ENCODE measurements around the gene MYPOP.

Gene MYPOP

GRCh38 chr19:45908956-45909355, 6.5 kb upstream of the MYPOP start:
- Histone ChIP-seq H3K27ac (no peak overlapping the region), H3K4me3 (no peak overlapping the region)
- TF ChIP-seq, protein P1, sequence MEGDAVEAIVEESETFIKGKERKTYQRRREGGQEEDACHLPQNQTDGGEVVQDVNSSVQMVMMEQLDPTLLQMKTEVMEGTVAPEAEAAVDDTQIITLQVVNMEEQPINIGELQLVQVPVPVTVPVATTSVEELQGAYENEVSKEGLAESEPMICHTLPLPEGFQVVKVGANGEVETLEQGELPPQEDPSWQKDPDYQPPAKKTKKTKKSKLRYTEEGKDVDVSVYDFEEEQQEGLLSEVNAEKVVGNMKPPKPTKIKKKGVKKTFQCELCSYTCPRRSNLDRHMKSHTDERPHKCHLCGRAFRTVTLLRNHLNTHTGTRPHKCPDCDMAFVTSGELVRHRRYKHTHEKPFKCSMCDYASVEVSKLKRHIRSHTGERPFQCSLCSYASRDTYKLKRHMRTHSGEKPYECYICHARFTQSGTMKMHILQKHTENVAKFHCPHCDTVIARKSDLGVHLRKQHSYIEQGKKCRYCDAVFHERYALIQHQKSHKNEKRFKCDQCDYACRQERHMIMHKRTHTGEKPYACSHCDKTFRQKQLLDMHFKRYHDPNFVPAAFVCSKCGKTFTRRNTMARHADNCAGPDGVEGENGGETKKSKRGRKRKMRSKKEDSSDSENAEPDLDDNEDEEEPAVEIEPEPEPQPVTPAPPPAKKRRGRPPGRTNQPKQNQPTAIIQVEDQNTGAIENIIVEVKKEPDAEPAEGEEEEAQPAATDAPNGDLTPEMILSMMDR (IDR thresholded peaks at IDR 0.05) = no peak
- DNase-seq (ENCODE audit: low spot score) = no peak

DNA sequence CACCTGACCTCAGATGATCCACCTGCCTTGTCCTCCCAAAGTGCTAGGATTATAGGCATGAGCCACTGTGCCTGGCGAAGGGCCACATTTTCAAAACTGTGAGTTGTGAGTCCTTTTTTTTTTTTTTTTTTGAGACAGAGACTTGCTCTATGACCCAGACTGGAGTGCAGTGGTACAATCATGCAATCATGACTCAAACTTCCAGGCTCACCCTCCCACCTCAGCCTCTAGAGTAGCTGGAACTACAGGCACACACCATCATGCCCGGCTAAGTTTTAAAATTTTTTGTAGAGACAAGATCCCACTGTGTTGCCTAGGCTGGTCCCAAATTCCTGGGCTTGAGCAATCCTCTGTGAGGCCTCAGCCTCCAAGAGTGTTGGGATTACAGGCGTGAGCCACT, 3.8 kb upstream of the MYPOP start:
- Histone ChIP-seq H3K27ac (no peak overlapping the region), H3K4me3 (no peak overlapping the region)
- TF ChIP-seq, protein P1 (IDR thresholded peaks at IDR 0.05) = no peak
- no peak for DNase-seq (ENCODE audit: low spot score)

- Histone ChIP-seq H3K27ac (no peak overlapping the region), H3K4me3 (no peak overlapping the region)
- DNase-seq (ENCODE audit: low spot score) = no peak
- TF ChIP-seq, protein P1 (IDR thresholded peaks at IDR 0.05) = no peak
Observed at GRCh38 chr19:45905011-45905410, 2.6 kb upstream of the MYPOP start.

DNA sequence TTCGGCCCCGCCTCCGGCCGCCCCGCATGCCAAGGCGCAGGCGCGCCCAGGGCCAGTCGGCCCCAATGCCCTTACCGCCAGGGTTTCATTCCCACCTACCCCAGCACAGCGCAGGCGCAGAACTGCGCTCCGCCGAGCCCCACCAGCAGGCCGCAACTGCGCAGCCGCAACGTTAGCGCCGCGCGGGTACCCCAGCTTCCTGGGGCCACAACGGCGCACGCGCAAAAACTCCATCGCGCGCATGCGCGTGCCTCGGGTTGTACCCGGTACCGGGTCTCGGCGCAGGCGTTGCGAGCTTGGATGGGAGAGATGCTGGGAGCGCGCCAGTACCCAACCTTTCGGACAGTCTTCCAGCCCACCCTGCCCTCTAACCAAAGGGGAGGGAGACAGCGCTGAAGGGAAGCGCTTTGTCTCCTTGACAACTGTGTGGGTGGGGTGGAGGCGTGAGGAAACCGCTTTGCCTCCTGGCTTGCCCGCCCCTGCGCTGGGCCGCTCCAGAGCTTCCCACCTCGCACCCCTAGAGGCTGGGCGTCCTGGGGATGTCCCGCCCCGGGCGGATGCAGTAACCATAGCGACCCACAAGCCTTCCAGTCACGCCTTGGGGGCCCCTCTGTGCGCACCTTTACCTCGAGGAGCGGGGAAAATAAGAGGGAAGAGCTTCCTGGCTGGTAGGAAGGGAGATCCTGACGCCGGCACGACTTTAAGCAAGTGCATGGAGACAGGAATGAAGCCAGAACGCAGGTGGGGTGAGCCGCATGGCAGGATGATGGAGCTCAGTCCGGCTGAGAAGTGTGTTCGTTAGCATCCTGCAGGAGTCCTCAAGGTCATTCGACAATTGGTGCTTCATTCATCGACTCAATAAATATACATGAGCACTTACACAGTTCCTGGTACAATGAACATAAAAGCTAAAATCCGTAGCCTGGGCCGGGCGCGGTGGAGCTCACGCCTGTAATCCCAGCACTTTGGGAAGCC, 525 bp upstream of the MYPOP start:
- TF ChIP-seq, protein P1 (IDR thresholded peaks at IDR 0.05) = no peak
- H3K4me3 ChIP-seq = peak overlapping the region; percentile 75
- peak; percentile 98 for DNase-seq (ENCODE audit: low spot score)
- H3K27ac ChIP-seq = peak overlapping the region; percentile 25 to 79

- H3K27ac ChIP-seq = peak overlapping the region in 1 of 2 donors; percentile 24
- TF ChIP-seq, protein P1 (IDR thresholded peaks at IDR 0.05) = no peak
- DNase-seq (ENCODE audit: low spot score) = no peak
- peak overlapping the region; percentile 75 for H3K4me3 ChIP-seq
Observed at GRCh38 chr19:45901432-45901911, 941 bp downstream of the MYPOP start.

DNA sequence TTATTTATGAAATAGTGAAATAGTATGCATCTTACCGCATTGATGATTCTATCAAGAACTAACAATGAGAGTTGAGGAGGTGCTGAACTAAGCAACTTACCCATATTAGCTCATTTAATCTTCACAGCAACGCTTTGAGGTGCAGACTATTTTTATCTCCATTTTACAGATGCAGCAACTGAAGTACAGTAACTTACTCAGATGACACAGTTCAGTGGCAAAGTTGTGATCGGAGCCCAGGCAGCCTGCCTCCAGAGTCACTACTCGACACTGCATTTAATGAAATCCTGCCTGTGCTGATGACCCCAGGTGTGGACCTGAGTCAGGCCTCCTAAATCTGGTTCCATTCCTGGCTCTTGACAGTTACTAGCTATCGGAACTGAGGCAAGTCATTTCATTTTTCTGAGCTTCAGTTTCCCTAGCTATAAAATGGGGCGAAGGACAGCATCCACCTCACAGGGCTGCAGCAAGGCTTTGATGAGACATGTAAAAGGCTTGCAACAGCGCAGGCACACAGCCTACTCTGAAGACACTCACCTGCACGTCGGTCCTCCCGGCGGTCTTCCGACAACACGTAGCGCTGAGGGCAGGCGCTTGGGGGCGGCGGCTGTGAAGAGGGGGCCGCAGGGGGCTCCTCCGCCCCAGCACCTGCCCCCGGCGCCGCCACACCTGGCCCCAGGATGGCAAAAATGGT, 1.5 kb downstream of the MYPOP start:
- no peak for DNase-seq (ENCODE audit: low spot score)
- peak overlapping the region; percentile 75 for H3K4me3 ChIP-seq
- TF ChIP-seq, protein P1 (IDR thresholded peaks at IDR 0.05) = no peak
- no peak overlapping the region for H3K27ac ChIP-seq
